COR-L47 (cell line): ENCODE results near the gene MROH2A.

Experiments
- DNase-seq: peaks from one replicate; lab custom pipeline; 2025; lab: John Stamatoyannopoulos, UW

The MROH2A gene

DNA sequence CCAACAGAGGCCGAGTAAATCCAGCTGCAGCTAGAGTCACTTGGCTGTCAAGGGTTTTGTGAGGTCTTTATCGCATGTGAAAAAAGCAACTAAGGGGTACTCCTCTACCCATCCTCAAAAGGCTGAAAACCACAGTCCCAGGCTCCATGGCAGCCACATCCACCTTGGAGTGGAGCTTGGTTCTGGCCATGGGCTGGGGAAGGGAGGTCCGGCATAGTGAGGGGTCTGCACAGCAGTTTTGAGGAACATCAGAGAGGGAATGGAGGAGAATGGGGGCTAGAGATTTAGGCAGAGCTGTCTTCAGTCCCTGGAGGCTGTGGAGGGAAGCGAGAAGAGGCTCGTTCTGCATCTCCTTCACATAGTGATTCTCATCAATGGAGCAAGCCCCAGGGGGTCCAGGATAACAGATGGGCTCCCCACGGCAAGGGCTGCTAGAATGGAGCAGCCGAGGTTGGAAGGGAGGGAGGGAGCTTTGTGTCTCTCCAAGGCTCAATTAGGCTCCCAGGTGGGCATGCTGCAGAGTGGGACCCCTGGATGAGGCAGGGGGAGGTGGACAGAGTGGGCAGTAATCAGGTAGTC, 21.0 kb downstream of the MROH2A start:
- no peak for DNase-seq

DNA sequence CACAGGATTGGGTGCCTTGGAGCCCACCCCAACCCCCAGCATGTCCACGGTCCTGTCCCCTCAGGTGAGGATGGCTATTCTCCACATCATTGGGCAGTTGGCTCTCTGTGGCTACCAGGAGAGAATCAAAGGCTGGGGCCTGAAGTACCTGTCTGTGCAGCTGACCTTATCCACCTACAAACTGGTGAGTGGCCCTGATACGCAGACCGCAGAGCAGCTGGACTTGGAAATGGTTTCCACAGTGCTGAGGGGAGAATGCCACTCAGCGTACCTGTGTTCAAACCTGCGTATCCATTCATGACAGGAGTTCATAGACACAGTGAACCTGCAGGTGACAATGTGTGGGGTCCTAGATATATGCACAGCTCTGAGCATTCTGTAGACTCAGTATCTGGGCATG, 21.6 kb downstream of the MROH2A start:
- DNase-seq = no peak

DNA sequence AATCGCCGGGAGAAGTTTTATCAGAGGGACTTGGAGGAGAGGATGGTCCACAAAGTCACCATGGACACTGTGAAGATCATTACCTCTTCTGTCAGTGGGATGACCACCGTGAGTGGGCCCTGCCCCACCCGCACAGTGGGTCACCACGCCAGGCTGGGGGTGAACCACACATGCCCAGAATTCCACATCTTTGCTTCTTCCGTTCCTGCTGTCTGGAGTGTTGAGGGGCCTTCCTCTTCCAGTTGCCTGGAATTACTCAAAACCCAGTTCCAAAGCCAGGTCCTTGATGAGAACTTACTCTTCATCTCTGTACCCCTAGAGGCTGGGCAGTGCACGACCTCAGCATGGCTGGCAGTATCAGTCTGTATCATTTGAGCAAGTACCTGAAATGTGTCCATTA, 22.1 kb downstream of the MROH2A start:
- no peak for DNase-seq

DNA sequence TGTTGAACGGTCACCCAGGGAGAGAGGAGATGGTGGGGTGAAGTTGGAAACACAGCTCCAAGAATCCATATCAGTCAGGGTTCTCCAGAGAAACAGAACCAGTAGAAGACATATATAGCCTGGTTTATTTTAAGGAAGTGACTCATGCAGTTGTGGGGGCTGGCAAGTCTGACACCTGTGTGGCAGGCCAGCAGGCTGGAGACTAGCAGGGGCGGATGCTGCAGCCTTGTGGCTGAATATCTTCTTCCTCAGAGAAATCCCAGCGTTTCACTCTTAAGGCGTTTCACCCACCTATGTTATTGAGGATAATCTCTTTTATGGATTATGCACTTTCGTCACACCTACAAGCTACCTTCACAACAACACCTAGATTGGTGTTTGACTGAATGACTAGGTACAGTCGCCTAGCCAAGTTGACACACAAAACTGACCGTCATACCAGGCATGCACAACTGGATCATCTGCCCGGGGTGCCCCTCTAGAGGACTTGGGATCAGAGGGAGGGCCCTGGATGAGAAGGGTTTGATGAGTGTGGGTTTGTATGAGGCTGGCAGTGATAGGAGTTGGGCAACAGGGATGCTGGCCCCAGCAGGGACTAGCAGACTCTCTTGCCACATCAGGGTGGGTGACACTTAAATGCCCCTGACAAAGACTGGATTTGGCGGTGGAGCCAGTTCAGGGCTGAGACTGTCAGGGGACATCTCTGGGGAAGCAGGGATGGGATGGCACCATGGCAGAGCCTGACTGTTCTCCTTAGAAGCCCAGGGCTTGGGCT, 23.4 kb downstream of the MROH2A start:
- DNase-seq = no peak

DNA sequence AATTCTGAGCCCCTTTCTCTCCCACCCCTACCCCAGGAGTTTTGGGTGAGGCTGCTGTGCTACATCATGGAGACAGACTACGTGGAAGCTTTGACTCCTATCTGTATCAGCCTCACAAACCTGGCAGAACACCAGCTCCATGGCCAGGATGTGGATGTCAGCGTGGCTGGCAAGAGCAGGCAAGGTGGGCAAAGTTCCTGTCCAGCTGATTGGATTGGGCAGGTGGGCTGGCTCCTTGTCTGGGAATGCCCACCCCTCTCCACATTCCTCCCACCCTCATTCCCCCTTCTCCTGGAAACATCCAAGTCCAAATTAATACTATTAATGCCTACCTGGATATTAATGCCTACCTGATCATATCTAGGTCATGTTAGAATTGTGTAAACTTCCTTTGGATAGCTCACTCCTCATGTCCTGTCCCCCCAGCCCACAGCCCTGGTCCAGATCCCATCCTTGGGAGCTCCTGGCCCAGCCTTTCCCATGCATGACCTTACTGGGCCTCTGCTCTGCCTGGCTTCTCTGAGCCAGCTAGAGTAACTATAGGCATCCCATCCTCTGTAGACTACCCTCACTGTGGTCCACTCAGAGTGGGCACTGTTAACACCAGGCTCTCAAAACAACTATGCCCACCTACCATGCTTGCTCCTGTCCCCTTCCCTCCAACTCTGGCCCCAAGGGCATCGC, 24.1 kb downstream of the MROH2A start:
- DNase-seq = no peak

- DNase-seq = no peak
Observed at GRCh38 chr2:233803292-233803911, 25.3 kb downstream of the MROH2A start.

DNA sequence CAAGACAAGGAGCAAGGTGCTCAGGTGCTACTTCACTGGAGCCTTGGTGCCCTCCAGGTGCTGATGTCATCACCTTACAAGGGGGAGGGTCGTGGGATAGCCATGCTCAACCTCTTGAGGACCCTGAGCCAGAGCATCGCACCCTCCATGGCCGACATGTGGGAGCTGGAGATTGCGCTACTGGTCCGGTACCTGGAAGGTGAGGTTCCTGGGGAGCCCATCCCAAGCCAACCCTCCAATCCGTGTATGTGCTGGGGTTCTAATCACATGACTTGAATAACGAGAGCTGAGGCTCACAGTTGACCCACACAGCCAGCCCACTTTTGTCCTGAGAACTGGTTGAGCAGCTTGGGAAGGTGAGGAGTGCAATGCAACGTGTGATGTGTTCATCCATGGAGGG, 25.9 kb downstream of the MROH2A start:
- no peak for DNase-seq

- DNase-seq = no peak
Observed at GRCh38 chr2:233807215-233807865, 29.2 kb downstream of the MROH2A start.

DNA sequence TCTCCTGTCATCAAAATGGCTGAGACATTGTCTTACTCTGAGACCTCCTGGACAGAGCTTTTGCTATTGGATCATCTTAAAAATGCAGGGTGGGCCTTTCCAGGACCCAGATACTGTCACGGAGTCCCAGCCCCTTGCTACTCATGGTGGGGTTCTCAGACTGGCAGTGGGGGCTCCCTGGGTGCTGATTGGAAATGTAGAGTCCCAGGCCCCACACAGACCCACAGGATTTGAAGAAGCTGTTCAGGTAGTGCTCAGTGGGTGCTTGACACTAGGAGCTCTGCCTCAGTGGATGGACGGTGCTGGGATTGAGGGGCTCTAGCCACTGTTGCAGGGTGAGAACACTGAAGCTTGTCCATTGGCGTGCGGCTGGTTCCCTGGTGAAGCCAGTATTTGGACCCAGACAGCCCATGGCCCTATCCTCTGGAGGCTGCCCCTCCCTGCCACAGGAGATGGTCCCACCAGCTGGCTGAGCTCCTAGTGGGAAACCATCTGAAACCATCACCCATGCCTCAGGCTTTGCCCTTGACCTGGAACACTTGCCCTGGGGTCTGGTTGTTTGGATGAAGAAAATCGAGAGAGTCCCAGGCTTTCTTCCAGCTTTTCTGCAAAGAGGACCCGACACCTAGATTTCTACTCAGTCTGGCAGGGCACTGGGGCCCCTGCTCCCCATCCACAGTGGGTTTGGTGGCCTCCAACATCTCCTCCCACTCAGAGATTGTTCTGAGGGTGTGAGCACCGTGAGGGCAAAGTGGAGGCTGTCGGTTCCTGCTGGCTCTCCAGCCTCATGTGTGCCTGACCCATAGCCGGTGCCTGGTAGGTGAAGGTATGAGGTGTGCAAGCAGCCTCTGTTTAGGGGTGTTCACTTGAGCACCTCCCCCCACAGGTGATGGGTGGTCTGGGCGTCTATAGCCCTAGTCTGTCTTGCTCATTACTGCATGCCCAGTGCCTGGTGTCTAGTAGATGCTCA, 30.1 kb downstream of the MROH2A start:
- no peak for DNase-seq

DNA sequence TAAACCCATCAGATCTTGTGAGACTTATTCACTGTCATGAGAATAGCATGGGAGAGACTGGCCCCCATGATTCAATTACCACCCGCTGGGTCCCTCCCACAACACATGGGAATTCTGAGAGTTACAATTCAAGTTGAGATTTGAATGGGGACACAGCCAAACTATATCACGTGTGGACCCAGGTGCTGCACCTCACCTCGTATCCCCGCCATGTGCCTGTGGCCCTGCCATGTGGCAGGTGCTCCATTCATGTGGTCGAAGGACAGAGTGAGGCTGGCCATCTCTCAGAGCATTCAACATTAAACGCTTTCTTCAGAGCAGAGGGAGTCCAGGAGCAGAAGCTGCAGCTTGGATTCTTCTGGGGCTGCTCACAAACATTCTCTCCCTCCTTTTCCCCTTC, 32.3 kb downstream of the MROH2A start:
- no peak for DNase-seq

GRCh38 chr2:233811087-233811486, 33.0 kb downstream of the MROH2A start:
- no peak for DNase-seq

GRCh38 chr2:233811732-233812131, 33.6 kb downstream of the MROH2A start:
- DNase-seq = no peak

GRCh38 chr2:233813236-233814055, 35.3 kb downstream of the MROH2A start:
- DNase-seq = no peak

- no peak for DNase-seq
Observed at GRCh38 chr2:233814056-233814835, 36.1 kb downstream of the MROH2A start.

DNA sequence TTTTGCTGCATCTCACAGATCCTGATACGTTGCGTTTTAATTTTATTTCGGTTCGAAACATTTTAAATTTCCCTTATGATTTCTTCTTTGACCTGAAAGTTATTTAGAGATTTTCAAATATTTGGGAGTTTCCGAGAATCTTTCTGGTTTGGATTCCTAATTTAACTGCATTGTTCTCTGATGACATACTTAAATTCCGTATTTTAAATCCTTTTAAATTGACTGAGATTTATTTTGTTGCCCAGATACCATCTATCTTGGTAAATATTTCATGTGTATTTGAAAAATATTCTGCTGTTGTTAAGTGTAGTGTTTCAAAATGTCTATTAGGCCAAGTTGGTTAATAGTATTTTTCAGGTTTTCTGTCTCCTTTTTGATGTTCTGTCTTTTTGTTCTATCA, 37.7 kb downstream of the MROH2A start:
- no peak for DNase-seq

DNA sequence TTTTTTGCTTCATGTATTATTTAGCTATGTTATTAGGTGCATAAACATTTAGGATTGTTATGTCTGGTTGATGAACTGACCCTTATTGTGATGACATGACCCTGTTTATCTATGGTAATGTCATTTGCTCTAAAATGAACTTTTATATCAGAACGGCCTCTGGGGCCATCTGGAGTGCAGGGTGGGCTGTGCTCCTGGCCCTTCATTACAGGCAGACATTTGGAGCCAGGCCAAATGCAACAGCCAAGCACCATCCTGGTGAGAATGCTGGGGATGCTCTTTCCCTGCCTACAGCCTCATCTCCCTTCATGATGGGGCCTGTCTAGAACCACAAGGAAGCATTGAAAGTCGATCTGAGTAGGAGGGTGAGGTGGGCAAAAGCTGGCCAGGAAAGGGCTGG, 38.2 kb downstream of the MROH2A start:
- no peak for DNase-seq

DNA sequence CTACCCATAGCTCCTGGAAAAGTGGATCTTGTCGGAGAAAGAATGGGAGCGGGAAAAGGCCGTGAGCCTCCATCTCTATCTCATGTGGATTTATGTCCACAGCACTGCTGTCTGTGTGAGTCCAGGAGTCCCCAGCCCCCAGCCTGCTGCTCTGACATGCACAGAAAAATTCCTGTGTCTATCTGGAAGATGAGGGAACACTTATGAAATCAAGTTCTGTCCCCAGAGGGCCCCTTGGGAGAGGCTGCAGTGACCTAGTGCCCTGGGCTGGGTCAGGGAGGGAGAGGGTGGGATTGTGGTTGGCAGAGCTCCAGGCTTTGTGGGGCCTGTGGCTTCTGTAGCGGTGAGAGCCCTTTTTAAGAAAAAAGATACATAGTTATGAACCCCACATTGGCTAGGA, 38.6 kb downstream of the MROH2A start:
- DNase-seq = no peak

- DNase-seq = no peak
Observed at GRCh38 chr2:233817361-233817911, 39.3 kb downstream of the MROH2A start.

DNA sequence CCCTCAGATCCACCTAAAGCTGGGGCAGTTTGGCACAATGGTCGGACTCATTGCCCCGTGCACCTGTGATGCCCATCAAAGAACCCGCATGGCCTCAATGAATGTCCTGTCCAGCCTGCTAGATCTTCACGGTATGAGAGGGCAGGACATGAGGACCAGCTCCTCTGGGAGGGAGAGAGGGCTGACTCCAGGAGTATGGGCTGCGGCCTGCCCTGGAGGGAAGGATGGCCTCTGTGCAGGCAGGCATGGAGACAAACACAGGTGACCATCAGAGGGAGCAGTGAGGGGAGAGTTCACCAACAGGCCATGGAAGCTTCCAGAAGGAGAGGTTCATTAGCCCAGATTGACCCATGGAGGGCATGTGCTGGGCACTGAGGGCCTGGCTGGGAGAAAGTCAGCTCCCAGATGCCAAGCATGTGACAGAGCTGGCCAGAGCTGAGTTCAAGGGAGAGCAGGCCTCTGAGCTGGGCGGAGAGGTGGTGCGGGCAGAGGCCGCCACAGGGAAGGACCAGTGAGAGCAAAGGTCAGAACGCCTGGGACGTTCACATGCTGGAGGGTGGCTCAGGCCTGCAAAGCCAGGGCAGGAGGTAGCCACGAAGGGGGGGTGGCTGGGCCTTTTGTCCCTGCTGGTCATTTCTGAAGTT, 40.0 kb downstream of the MROH2A start:
- no peak for DNase-seq
